Fibroblast of pulmonary artery (primary cell): Measurements from ENCODE around the gene CIAO3.

Source experiments
- DNase-seq: peaks from one replicate; pipeline ENCODE4 v3.0.0-alpha.2; 2010; ENCODE audit warnings: low read depth
- H3K4me3 ChIP-seq: replicated peaks from 2 replicates; pipeline ENCODE4 v1.5.1; 2011; ENCODE audit warnings: low read depth, mild to moderate bottlenecking, control low read depth, low read length, moderate library complexity
- TF ChIP-seq, protein P1 (sequence below): IDR thresholded peaks from 2 replicates; pipeline ENCODE4 v1.5.1; 2011; ENCODE audit warnings: mild to moderate bottlenecking, control low read depth, low read length, inconsistent platforms; ENCODE audit errors: missing control alignments

The CIAO3 gene

DNA sequence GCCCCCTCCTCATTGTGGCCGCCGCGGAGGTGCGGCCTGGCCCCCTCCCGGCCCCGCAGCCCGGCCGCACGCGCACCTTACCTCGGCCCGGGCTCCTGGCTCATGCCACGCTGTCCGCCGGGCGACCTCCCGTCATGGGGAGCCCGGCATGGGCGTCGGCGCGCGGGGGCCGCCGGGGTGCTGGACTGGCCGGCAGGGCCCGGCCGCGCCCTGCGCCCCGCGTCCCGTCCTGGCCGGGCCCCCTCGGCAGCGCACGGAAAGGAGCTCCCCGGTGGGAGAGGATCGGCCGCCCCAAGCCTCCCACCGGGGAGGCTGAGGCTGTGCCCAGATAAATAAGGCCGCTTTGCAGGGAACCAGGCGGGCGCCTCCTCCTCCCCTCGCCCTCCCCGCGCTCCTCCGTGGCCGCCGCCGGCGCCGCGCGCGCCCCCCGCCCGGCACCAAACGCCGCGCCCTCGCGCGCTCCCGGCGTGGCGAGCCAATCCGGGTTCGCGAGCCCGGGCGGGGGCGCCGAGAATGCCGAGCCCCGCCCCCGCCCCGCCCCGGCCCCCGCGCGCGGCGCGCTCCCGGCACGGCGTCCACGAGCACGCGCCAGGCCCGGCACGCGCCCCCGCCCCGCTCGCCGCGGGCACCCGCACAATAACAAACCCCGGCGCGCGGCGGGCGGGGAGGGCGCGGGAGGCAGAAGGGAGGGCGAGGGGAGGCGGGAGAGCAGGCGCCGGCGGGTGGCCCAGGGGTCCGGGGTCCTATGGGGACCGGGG is 35.2 kb downstream of the CIAO3 start, which contains the start of gene FBXL16:
FBXL16 (minus strand) TSS at position 371 of the 758 bp plus-strand sequence. CDS start 8,396 bp downstream, outside the sequence.
- H3K4me3 ChIP-seq = no peak within 1 kb of the TSS
- TF ChIP-seq, protein P1, sequence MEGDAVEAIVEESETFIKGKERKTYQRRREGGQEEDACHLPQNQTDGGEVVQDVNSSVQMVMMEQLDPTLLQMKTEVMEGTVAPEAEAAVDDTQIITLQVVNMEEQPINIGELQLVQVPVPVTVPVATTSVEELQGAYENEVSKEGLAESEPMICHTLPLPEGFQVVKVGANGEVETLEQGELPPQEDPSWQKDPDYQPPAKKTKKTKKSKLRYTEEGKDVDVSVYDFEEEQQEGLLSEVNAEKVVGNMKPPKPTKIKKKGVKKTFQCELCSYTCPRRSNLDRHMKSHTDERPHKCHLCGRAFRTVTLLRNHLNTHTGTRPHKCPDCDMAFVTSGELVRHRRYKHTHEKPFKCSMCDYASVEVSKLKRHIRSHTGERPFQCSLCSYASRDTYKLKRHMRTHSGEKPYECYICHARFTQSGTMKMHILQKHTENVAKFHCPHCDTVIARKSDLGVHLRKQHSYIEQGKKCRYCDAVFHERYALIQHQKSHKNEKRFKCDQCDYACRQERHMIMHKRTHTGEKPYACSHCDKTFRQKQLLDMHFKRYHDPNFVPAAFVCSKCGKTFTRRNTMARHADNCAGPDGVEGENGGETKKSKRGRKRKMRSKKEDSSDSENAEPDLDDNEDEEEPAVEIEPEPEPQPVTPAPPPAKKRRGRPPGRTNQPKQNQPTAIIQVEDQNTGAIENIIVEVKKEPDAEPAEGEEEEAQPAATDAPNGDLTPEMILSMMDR = no peak
- DNase-seq = no peak

DNA sequence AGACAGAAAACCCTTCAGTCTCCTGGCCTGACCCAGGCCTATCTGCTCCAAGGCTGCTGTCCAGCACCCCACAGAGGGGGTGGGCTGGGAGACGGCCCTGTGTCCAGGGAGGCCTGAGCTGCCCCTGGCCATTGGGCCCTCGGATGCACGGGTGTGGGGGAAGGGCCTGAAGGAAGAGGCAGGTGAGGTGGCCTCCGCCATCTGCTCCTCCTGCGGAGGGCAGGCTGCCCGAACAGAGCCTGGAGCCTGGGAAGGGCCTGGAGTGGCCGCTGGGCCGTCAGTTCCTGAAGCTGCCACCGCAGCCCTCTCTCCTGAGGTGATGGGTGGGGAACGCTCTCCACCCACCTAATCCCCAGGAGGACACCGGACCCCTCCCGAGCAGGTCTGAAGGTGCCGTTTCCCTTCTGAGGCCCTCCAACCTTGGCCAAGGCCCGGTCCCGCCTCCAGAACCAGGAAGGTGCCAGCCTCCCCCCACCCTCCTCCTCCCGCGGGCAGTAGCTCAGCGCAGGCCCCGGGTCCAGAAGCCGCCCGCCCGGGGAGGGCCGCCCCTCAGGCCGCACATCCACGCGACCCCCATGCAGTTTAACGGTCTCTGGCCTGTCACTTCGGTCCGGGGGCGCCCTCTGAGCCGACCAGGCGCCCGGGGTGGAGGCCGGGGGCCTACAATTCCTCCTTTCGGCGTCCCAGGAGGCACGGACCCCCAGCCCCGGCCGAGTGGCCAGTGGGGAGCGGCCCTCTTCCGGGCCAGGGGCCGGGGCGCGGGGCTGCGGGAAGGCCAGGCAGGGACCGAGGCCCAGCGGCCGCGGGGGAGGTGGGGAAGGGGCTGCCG is 36.0 kb downstream of the CIAO3 start:
- TF ChIP-seq, protein P1 = no peak
- no peak for DNase-seq
- H3K4me3 ChIP-seq = no peak overlapping the region

DNA sequence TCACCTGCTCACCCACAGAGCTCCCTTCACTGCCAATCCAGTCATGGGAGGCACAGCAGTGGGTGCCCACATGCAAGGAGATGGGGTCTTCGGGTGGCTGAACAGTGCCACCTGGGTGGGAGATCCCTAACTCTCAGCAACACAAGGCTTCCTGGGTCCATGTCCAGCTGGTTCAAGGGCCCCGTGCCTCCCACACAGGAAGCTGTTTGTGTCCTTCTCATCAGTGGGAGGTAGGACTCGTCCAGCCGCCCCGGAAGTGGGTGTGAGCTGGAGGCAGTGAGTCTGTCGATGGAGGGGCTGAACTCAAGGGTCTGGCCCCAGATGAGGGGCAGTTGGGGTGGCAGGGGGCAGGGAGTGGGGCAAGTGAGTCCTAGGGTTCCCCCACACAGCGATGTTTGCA is 36.8 kb downstream of the CIAO3 start:
- no peak for DNase-seq
- H3K4me3 ChIP-seq = no peak overlapping the region
- TF ChIP-seq, protein P1 = no peak

DNA sequence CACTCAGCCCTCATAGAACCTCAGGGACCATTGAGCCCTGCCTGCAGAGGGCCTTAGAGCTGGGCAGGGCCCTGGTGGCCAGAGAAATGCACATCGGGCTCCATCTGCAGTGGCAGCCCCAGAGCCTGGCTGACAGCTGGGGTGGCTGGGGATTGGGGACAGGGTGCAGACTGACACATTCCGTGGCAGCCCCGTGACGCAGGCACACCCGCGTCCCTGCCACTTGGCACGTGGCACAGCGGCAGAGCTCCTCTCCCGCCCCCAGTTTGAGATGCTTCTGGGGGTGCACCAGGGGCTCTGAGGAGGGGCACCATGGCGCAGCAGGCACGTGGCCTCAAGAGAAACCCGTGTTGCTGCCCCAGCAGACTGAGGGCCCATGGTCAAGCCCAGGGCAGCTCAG is 37.4 kb downstream of the CIAO3 start:
- TF ChIP-seq, protein P1 = no peak
- no peak for DNase-seq
- no peak overlapping the region for H3K4me3 ChIP-seq

DNA sequence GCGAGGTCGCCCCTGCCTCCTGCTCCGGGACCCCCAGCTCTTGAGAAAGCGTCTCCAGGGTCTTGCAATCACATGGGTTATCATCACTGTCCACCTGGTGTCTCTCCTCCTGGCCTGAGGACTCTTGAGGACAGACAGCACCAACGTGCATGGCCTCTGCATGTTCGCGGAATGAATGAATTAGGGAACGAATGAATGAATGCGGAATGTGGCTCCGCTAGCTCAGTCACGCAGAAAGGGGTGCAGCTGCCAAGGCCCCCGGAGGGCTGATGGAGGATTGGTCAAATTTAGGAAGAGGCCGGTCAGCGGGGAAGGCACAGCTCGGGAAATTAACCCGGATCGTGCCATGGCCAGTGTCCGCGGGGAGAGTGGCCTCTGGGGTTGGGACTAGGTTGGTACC is 38.5 kb downstream of the CIAO3 start:
- TF ChIP-seq, protein P1 = no peak
- DNase-seq = no peak
- no peak overlapping the region for H3K4me3 ChIP-seq

DNA sequence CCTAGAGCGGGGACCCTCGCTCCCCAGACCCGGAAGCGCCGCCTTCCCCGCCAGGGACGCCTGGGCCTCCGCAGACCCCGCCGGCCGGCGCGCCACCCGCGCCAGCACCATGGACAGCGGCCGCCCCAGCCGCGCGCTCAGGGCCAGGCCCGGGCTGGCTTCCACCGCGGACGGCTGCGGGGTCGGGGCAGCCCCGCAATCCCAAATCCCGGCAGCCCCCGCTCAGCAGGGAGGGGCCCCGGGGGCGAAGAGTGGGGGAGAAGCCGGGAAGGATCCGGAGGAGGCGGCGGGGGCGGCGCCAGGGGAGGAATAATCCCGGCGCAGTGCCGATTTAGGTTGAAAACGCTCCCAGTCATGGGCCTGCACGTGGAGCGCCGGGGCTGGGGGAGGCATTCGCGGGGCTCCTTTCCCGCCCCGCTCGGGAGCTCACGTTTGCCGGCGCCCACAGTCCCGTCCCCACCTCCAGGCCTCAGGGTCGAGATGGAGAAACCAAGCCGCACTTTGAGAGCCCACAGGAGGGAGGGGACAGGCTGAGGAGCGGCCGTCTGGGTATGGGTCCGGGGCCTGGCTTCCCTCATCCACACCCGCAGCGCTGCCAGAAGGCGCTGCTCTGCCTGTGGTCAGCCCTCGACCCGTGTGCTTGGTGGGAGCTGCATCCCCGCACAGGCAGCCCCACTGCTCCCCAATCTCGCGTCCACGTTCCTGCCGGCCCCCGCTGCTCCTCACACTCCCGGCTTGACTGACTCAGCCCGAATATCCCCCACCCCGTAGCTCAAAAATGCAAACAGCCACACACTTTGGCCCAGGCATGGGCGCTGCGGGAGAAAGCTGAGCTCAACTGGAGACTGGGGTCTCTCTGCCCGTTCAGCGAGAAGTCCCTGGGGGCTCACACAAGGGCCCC is 39.9 kb downstream of the CIAO3 start:
- TF ChIP-seq, protein P1 = no peak
- H3K4me3 ChIP-seq = no peak overlapping the region
- no peak for DNase-seq
